DMS153 treated with DMSO at 0.1 percent for 48 hours (cell line): Measurements from ENCODE around the gene DNAI7.

Experiments
- DNase-seq: peaks from one replicate; lab custom pipeline; 2025; ENCODE audit not compliant: unreplicated experiment; lab: John Stamatoyannopoulos, UW

The DNAI7 gene

DNA sequence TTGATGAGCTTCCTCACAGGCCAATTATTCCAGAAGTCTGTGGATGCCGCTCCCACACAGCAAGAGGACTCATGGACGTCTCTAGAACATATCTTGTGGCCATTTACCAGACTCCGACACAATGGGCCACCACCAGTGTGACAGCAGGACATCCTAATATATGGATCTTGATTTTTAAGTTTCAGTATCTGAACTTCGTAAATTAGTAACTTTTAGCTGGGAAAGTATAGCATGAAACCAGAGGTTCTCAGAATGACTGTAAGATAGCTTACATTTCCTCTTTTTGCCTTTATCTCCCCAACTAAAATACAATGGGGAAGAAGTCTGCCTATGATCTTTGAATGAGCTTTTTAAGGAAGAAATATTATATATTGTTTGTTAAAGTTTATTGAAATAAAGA lies 87.0 kb downstream of the DNAI7 start:
- no peak for DNase-seq

DNA sequence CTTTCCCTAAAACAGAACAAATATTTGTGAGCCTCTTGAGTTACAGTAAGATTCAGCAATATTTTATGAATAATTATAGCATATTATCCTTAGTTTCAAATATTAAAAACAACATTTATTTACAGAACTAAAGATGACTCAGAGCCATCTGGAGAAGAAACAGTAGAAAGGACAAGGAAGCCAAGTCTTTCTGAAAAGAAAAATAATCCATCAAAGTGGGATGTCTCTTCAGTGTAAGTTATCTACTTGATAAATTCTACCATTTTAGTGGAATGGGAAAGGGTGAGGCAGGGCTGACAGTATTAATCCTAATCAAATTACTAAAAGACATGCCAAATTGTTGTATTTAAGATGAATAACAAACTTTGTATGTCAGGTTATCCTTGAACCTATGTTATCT lies 88.1 kb downstream of the DNAI7 start:
- no peak for DNase-seq

DNA sequence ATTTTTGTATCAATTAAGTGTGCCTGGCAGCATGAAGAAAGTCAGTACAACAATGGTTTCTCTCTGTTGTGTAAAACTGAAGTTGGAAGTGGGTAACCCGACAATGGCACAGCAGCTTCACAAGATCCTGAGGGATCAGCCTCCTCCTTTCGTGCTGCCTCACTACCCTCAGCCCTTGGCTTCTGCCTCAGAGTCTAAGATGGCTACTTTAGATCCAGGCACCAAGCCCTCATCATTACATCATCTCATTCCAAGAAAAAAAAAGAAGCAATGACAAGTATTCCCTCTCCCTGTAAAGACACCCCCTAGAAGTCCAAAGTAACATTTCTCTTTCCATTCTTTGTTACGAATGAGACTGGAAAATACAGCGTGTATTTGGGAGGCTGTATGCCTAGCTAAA lies 92.6 kb downstream of the DNAI7 start:
- no peak for DNase-seq

GRCh38 chr12:25101092-25101445 lies 93.9 kb downstream of the DNAI7 start:
- no peak for DNase-seq

GRCh38 chr12:25100194-25101091 lies 94.5 kb downstream of the DNAI7 start:
- no peak for DNase-seq

DNA sequence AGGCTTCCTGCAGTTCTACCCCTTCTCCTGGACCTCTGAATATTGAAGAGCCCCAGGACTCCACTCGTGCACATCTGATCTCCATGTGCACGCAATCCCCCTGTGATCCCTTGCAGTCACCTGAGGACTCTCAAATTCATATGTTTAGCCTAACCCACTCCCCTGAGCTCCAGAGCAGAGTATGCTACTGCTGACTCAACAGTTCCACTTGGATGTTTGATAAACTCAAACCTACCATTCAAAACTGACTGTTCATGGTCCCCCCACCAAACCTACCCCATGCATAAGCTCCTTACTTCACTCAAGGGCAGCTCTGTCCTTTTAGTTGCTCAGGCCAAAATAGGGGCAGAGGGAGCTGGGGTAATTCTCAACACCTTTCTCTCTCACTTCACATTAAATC lies 96.0 kb downstream of the DNAI7 start:
- DNase-seq: no peak

GRCh38 chr12:25089738-25090137 lies 105.2 kb downstream of the DNAI7 start:
- DNase-seq: no peak

- no peak for DNase-seq
Observed at GRCh38 chr12:25087596-25087995, 107.4 kb downstream of the DNAI7 start.

- no peak for DNase-seq
Observed at GRCh38 chr12:25084816-25085215, 110.1 kb downstream of the DNAI7 start.

DNA sequence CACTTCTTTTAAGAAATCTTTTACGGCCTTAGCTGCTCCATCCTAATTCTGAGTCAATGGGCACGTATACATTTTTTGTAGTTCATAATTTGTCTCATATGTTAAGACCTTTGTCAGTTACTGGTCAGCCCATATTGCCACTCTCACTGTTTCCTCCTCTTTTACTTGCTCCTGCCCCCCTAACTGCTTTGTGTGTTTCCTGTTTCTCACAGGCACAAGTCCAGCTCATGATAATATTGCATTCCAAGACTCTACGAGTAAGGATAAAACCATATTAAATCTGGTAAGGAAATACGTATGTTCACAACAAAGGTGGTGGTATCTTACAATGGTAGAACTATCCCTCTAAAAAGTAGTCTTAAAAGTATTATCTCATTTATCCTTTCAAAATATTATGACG lies 111.7 kb downstream of the DNAI7 start:
- DNase-seq: no peak

DNA sequence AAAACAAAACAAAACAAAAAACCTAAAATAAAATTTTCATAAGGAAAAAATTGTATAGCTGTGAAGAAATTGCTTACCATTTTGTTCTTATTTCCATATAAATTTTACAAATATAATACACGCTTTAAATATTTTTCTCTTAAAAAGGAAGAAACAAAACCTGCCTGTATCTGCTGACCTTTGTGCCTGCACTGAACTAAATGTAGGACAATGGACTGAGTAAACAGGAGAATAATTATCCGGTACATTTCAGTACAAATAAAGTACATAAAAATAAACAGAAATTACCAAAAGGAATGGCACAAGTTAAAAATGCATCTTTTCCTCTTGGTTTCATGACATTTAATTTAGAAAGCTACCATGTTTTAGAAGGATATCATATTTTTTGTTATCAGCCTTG lies 112.3 kb downstream of the DNAI7 start:
- no peak for DNase-seq

- no peak for DNase-seq
Observed at GRCh38 chr12:25079393-25079792, 115.6 kb downstream of the DNAI7 start.

DNA sequence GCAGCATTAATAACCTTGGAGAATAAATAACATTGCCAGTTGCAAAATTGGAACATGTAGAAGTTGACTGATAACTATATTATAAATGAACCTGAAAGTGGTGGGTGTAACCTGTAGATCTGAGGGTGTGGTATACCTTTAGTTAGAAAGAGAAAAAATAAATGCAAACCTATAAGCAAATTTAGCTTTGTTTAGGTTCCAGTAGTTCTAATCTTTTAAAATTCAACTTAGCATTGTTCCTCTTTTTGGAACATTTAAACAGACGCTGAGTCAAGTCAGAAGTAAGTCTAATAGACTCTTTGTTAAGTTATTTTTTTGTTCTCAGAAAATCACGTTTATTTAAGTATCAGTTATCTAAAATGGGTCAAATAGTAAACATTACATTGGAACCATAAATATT lies 120.0 kb downstream of the DNAI7 start:
- no peak for DNase-seq

DNA sequence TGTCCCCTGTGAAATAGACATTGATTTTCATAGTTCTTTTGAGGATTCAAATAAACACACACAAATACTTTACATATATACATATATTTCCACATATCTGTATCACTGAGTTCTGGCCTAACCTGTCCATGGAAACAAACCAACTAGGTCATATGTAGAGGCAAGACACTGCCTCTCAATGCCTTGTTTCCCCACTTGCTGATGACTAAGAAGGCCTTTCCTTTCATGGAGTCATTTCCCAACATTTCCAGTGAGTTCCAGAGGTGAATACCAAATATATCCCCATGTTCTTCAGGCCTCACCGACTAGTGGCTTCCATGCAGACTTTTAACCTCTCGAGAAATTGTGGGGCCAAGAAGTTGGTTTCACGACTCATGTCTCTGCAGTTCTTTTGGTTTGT lies 120.8 kb downstream of the DNAI7 start:
- no peak for DNase-seq

GRCh38 chr12:25072906-25073650 lies 121.9 kb downstream of the DNAI7 start:
- DNase-seq: no peak

GRCh38 chr12:25071366-25071765 lies 123.6 kb downstream of the DNAI7 start:
- DNase-seq: no peak

- DNase-seq: no peak
Observed at GRCh38 chr12:25069224-25069623, 125.7 kb downstream of the DNAI7 start.

DNA sequence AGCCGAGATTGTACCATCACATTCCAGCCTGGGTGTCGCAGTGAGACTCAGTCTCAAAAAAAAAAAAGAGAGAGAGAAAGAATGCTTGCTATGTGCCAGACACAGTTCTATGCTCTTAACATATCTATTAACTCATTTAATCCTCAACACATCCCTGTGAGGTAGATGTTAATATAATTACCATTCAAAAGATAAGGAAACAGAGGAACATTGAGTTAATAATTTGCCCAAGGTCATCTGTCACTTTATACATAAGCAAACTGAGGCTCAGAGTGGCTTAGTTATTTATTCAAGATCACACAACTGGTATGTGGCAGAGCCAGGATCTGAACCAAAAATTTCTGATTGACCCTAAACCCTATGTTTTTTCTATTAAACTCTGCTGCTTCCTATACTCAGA lies 129.9 kb downstream of the DNAI7 start:
- no peak for DNase-seq

DNA sequence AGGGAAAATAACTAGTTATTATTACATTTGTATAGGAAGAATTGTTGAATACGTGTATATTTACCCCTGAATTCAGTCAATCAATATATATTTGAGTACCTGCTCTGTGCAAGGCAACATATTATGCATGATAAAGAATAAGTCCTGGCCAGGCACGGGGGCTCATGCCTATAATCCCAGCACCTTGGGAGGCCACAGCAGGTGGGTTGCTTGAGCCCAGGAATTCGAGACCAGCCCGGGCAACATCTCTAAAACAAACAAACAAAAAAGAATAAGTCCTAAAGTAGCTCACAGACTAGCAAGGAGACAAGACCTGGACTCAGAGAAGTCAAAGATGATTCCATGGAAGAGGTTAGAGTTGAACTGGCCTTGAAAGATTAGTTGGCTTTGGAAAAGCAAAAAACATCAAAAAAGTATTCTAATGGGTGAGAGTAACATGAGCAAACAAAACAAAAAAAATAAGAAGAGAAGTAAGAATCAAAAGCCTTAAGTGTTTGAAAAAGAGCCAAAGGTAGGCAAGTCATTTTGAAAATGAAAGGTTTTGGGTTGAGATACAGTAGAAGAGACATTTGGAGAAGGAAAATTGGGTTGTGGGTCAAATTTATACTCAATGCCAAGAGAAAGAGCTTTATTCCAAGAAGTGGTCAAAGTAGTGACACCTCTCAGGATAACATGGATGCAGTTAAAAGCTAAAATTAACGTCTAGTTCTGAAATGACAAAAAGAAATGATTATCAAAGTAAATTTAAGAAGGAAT lies 130.9 kb downstream of the DNAI7 start:
- no peak for DNase-seq

DNA sequence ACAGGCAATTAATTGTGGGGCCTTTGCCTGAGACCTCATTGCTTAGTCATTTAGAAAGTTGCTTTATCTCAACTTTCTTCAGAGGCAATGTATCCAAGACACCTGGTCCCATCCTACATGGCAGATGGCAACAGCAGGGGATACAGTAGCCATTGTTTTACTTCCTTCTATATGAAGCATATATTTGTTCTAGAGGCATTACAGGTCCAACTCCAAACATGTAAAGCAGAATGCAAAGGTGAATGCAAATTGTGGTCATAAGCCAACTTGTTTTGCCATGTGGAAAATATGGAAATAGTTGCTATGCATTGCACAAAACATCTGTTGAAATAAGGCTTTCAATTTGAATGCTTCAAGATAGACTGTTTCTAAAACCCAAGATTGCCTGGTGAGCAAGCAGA lies 136.3 kb downstream of the DNAI7 start:
- no peak for DNase-seq
